HL-60 (cell line): ENCODE measurements around the gene PDCD2L.
"Not testable (repeated sequence)": the region's sequence is repeated elsewhere in the genome, so short reads cannot be mapped to it uniquely, and the experiment has no call there.

Source experiments
- DNase-seq, 2 experiments: peaks; one replicate each; pipeline ENCODE4 v3.0.0-alpha.2; 2010 to 2020; ENCODE audit warnings: low read depth in 1 of 2, low spot score in 1 of 2
- H3K27ac ChIP-seq: fragments of 250-450 bp; sonication (Bioruptor Pico); replicated peaks from 2 replicates; pipeline ENCODE4 v1.5.1; 2020; ENCODE audit warnings: mild to moderate bottlenecking, moderate library complexity
- H3K27me3 ChIP-seq: fragments of 250-450 bp; sonication (Bioruptor Pico); 2 replicates; pipeline ENCODE4 v1.5.1; 2021; ENCODE audit warnings: mild to moderate bottlenecking, moderate library complexity; ENCODE audit not compliant: insufficient read depth, poor library complexity, severe bottlenecking
- H3K4me3 ChIP-seq: replicated peaks from 2 replicates; pipeline ENCODE4 v1.5.1; 2011; ENCODE audit warnings: mild to moderate bottlenecking, control low read depth, low read length; ENCODE audit not compliant: insufficient read depth
- CTCF ChIP-seq: IDR thresholded peaks from one replicate; pipeline ENCODE4 v1.5.1; 2011; ENCODE audit warnings: low read length, control low read depth, inconsistent platforms; ENCODE audit not compliant: insufficient read depth
- GABPA ChIP-seq: IDR thresholded peaks from 2 replicates; pipeline ENCODE4 v1.6.1; 2012; ENCODE audit warnings: low read depth
- POLR2AphosphoS5 ChIP-seq: IDR thresholded peaks from 2 replicates; pipeline ENCODE4 v1.6.1; 2012; ENCODE audit warnings: low read depth
- REST ChIP-seq: IDR thresholded peaks from 2 replicates; pipeline ENCODE4 v1.6.1; 2012; ENCODE audit warnings: low read depth; ENCODE audit not compliant: insufficient replicate concordance
- SPI1 ChIP-seq: IDR thresholded peaks from 2 replicates; pipeline ENCODE4 v1.6.1; 2012; ENCODE audit warnings: low read depth, mild to moderate bottlenecking, borderline replicate concordance

PDCD2L gene

GRCh38 chr19:34461375-34462100, 57.3 kb downstream of the PDCD2L start:
- TF ChIP-seq SPI1: no peak
- TF ChIP-seq CTCF: no peak
- TF ChIP-seq GABPA: no peak
- no peak for TF ChIP-seq REST
- no peak for TF ChIP-seq POLR2AphosphoS5
- Histone ChIP-seq H3K27ac (no peak overlapping the region), H3K27me3 (no peaks in the 10 kb centered on the region), H3K4me3 (no peak overlapping the region)
- DNase-seq: no peak

DNA sequence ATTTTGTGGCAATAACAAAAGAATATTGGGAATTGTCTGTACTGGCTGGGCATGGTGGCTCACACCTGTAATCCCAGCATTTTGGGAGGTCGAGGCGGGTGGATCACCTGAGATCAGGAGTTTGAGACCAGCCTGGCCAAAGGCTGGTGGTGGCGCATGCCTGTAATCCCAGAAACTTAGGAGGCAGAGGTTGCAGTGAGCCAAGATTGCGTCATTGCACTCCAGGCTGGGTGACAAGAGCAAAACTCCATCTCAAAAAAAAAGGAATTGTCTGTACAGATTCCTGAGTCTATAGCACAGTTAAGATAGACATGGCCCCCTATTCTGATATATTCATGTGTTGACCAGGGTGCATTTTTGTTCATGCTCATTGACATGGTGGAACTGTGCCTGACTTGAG, 60.6 kb downstream of the PDCD2L start:
- not testable (repeated sequence) for DNase-seq, H3K27ac ChIP-seq, H3K4me3 ChIP-seq, H3K27me3 ChIP-seq

- no peak overlapping the region for H3K4me3 ChIP-seq
- no peak for DNase-seq
- H3K27me3 ChIP-seq: no peaks in the 10 kb centered on the region
- TF ChIP-seq REST (no peak), SPI1 (no peak), POLR2AphosphoS5 (no peak), CTCF (no peak), GABPA (no peak)
- H3K27ac ChIP-seq: no peak overlapping the region; the same call in 1 of the 2 replicates
Measured at GRCh38 chr19:34468409-34468808, 64.2 kb downstream of the PDCD2L start.

DNA sequence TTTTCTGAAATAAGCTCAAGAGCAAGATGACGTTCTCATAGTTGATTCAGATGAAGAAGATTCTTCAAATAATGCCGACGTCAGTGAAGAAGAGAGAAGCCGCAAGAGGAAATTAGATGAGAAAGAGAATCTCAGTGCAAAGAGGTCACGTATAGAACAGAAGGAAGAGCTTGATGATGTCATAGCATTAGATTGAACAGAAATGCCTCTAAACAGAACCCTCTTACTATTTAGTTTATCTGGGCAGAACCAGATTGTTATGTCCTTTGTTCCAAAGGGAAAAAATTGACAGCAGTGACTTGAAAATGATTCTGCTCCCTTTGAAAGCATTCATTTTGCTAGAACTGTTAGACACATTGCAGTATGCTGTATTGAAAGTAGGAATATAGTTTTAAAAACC, 64.8 kb downstream of the PDCD2L start:
- not testable (repeated sequence) for DNase-seq, H3K27ac ChIP-seq

More for the DNA sequence above, 64.8 kb downstream of the PDCD2L start:
- H3K4me3 ChIP-seq, H3K27me3 ChIP-seq: not testable (repeated sequence)
